Neural progenitor cell (in vitro differentiated cells): ENCODE data around the gene FOXO3B.
"Not testable (repeated sequence)": the region's sequence is repeated elsewhere in the genome, so short reads cannot be mapped to it uniquely, and the experiment has no call there.

Experiments used
- EZH2 ChIP-seq: fragments of 200-600 bp; sonication (generic); IDR thresholded peaks from 2 replicates; pipeline ENCODE4 v1.6.1; 2017; ENCODE audit warnings: antibody characterized with exemption, mild to moderate bottlenecking, moderate library complexity
- TF ChIP-seq, protein P1 (sequence below): fragments of 200-600 bp; sonication (generic); IDR thresholded peaks from 2 replicates; pipeline ENCODE4 v1.5.1; 2017; ENCODE audit warnings: antibody characterized with exemption, mild to moderate bottlenecking

DNA sequence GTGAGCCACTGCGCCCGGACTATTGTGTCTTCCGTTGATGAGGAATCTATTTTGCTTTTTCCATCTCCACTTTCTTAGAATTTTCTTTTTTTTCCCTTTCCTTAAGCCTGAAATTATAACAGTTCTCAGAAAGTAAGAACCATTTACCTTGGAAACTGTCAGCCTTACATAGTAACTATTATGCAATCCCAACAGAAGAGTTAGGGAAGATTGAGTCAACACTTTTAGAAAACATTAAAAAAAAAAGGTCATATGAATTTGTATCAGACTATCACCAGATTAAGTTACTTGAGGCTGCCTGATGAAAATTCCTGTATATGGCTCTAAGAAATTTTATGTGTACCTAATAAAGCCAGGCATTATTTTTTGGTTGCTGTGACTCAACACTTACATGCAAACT is 26.1 kb upstream of the FOXO3B start:
- not testable (repeated sequence) for TF ChIP-seq EZH2
- TF ChIP-seq, protein P1, sequence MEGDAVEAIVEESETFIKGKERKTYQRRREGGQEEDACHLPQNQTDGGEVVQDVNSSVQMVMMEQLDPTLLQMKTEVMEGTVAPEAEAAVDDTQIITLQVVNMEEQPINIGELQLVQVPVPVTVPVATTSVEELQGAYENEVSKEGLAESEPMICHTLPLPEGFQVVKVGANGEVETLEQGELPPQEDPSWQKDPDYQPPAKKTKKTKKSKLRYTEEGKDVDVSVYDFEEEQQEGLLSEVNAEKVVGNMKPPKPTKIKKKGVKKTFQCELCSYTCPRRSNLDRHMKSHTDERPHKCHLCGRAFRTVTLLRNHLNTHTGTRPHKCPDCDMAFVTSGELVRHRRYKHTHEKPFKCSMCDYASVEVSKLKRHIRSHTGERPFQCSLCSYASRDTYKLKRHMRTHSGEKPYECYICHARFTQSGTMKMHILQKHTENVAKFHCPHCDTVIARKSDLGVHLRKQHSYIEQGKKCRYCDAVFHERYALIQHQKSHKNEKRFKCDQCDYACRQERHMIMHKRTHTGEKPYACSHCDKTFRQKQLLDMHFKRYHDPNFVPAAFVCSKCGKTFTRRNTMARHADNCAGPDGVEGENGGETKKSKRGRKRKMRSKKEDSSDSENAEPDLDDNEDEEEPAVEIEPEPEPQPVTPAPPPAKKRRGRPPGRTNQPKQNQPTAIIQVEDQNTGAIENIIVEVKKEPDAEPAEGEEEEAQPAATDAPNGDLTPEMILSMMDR, result not testable (repeated sequence)
